ENCODE results near the gene RINL. TPM values are rescaled to one million over a fixed set of nuclear protein-coding genes. Genes with fewer than 3 reads are reported as not detected.

Gene RINL
- total RNA-seq, 2 donors from 2014 or later: 4.7 to 5.5 TPM

DNA sequence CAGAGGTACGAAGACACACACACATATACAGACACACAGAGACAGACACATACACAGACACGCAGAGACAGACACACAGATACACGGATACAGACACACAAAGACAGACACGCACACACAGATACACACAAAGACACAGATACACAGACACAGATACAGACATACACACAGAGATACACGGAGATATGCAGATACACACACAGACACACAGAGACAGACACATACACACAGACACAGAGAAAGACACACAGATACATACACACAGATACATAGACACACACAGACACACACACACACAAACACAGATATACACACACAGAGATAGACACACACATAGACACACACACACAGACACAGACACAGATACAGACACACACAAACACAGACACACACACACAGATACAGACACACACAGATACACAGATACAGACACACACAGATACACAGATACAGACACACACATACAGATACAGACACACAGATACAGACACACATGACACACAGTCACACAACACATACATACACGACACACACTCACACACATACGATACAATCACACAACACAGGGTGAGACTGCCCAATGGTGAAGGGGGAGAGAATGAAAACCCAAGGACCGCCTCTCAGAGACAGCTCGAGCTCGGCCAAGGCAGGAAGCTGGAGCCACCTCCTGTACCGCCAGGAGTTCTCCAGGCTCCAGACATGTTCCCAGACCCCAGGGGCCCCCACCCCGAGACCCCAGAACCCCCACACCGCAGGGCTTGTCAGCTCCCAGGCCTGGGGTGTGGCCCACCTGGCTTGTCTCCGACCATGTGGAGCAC, 42.7 kb upstream of the RINL start:
- Histone ChIP-seq H3K27me3 (replicated peaks; ENCODE audit: insufficient read depth) (no peaks in the 10 kb centered on the region), H3K4me3 (no peak overlapping the region), H3K4me1 (ENCODE audit: control insufficient read depth in 1 of 2, low read depth in 2 of 2) (no peaks in the 10 kb centered on the region), H3K9me3 (no peaks in the 10 kb centered on the region), H3K27ac (no peak overlapping the region), H3K36me3 (peaks cover 3% of the 10 kb centered on the region)
- ATAC-seq (ENCODE audit: insufficient number of reproducible peaks, low FRiP score, low read depth) (no peak), DNase-seq (ENCODE audit: low spot score) (no peak)
- TF ChIP-seq, protein P1, sequence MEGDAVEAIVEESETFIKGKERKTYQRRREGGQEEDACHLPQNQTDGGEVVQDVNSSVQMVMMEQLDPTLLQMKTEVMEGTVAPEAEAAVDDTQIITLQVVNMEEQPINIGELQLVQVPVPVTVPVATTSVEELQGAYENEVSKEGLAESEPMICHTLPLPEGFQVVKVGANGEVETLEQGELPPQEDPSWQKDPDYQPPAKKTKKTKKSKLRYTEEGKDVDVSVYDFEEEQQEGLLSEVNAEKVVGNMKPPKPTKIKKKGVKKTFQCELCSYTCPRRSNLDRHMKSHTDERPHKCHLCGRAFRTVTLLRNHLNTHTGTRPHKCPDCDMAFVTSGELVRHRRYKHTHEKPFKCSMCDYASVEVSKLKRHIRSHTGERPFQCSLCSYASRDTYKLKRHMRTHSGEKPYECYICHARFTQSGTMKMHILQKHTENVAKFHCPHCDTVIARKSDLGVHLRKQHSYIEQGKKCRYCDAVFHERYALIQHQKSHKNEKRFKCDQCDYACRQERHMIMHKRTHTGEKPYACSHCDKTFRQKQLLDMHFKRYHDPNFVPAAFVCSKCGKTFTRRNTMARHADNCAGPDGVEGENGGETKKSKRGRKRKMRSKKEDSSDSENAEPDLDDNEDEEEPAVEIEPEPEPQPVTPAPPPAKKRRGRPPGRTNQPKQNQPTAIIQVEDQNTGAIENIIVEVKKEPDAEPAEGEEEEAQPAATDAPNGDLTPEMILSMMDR (IDR thresholded peaks at IDR 0.05): no peak

- no peak overlapping the region for H3K27ac ChIP-seq
- H3K4me1 ChIP-seq (ENCODE audit: control insufficient read depth in 1 of 2, low read depth in 2 of 2): no peaks in the 10 kb centered on the region
- peaks cover 3% of the 10 kb centered on the region for H3K36me3 ChIP-seq
- TF ChIP-seq, protein P1 (IDR thresholded peaks at IDR 0.05): no peak
- ATAC-seq (ENCODE audit: insufficient number of reproducible peaks, low FRiP score, low read depth): no peak
- no peaks in the 10 kb centered on the region for H3K27me3 ChIP-seq (replicated peaks; ENCODE audit: insufficient read depth)
- H3K9me3 ChIP-seq: no peaks in the 10 kb centered on the region
- no peak for DNase-seq (ENCODE audit: low spot score)
- H3K4me3 ChIP-seq: no peak overlapping the region
Measured at GRCh38 chr19:38919837-38920601, 41.9 kb upstream of the RINL start.

- no peak for DNase-seq (ENCODE audit: low spot score)
- Histone ChIP-seq H3K36me3 (no peaks in the 10 kb centered on the region), H3K27me3 (replicated peaks; ENCODE audit: insufficient read depth) (no peaks in the 10 kb centered on the region), H3K4me1 (ENCODE audit: control insufficient read depth in 1 of 2, low read depth in 2 of 2) (no peaks in the 10 kb centered on the region), H3K4me3 (no peak overlapping the region), H3K9me3 (no peaks in the 10 kb centered on the region), H3K27ac (no peak overlapping the region)
- TF ChIP-seq, protein P1 (IDR thresholded peaks at IDR 0.05): no peak
- ATAC-seq (ENCODE audit: insufficient number of reproducible peaks, low FRiP score, low read depth): no peak
Measured at GRCh38 chr19:38918526-38918925, 40.5 kb upstream of the RINL start.

DNA sequence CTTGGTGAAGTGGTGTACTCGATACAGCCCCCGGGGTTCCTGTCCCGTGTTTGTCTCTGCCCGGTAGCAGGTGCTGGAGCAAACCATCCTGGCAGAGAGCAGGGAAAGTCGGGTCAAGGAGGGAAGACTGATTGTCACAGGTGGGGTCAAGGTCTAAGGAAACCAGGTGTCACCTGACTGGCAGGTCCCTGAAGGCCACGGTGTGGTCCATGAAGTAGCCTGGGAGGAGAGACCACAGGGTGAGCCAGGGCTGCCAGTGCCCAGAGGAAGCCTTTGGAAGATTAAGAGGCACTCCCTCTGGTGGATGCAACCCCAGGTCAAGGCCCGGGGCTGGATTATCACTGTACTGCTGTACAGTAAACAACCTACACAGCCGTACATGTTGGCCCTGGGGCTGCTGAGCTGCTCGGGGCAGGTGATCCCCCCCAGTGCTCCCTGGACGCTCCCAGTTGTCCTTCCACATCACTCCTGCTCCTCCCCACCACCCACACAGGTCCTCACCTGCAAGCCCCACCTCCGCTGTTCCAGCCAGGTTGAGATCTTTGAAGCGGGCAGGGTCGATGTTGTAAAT, 39.9 kb upstream of the RINL start:
- no peak overlapping the region for H3K4me3 ChIP-seq
- H3K4me1 ChIP-seq (ENCODE audit: control insufficient read depth in 1 of 2, low read depth in 2 of 2): no peaks in the 10 kb centered on the region
- no peak for DNase-seq (ENCODE audit: low spot score)
- H3K27ac ChIP-seq: no peak overlapping the region
- no peaks in the 10 kb centered on the region for H3K36me3 ChIP-seq
- no peaks in the 10 kb centered on the region for H3K9me3 ChIP-seq
- no peaks in the 10 kb centered on the region for H3K27me3 ChIP-seq (replicated peaks; ENCODE audit: insufficient read depth)
- ATAC-seq (ENCODE audit: insufficient number of reproducible peaks, low FRiP score, low read depth): no peak
- TF ChIP-seq, protein P1 (IDR thresholded peaks at IDR 0.05): no peak

DNA sequence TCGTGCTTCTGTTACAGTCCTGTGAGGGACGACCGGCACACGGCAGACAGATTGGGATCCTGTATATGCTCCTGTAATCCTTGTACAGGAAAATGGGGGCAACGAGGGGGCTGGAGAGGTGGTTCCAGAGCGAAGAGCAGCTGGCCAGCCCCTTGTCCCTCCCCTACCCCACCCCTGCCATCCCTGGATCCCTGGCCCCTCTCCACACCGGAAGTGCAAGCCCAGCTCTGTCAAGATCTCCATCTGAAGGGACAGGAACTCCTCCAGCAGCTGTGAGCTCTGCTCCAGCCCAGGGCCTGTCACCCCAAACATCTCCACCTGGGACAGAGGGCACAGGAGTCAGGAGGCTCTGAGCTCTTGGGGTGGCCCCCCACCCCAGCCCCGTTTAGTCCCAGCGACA, 39.4 kb upstream of the RINL start:
- H3K4me3 ChIP-seq: no peak overlapping the region
- TF ChIP-seq, protein P1 (IDR thresholded peaks at IDR 0.05): no peak
- H3K27me3 ChIP-seq (replicated peaks; ENCODE audit: insufficient read depth): no peaks in the 10 kb centered on the region
- H3K36me3 ChIP-seq: no peaks in the 10 kb centered on the region
- no peak for ATAC-seq (ENCODE audit: insufficient number of reproducible peaks, low FRiP score, low read depth)
- no peaks in the 10 kb centered on the region for H3K9me3 ChIP-seq
- H3K4me1 ChIP-seq (ENCODE audit: control insufficient read depth in 1 of 2, low read depth in 2 of 2): no peaks in the 10 kb centered on the region
- no peak for DNase-seq (ENCODE audit: low spot score)
- no peak overlapping the region for H3K27ac ChIP-seq
